ENCODE measurements around the gene PARVB.

DNA sequence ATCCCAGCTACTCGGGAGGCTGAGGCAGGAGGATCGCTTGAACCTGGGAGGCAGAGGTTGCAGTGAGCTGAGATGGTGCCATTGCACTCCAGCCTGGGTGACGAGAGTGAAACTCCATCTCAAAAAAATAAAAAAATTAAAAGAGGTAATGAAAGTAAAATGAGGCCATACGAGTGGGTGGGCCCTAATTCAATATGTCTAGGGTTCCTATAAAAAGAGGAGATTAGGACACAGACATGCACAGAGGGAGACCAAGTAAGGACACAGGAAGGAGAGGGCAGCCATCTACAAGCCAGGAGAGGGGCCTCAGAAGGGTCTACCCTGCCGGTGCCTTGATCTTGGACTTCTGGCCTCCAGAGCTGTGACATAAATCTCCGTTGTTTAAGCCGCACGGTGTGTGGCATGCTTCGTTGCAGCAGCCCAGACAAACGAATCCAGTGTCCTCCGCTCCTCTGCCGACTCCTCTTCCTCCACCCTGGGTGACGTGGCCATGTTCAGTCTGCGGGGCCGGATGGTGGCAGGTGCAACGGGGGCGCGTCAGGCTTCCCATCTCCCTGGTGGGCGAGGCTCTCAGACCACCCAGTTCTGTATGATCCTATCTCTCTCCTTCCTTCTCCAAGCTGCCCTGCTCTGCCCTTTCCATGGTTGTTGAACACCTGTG is 105.0 kb downstream of the PARVB start:
- TF ChIP-seq, protein P1, sequence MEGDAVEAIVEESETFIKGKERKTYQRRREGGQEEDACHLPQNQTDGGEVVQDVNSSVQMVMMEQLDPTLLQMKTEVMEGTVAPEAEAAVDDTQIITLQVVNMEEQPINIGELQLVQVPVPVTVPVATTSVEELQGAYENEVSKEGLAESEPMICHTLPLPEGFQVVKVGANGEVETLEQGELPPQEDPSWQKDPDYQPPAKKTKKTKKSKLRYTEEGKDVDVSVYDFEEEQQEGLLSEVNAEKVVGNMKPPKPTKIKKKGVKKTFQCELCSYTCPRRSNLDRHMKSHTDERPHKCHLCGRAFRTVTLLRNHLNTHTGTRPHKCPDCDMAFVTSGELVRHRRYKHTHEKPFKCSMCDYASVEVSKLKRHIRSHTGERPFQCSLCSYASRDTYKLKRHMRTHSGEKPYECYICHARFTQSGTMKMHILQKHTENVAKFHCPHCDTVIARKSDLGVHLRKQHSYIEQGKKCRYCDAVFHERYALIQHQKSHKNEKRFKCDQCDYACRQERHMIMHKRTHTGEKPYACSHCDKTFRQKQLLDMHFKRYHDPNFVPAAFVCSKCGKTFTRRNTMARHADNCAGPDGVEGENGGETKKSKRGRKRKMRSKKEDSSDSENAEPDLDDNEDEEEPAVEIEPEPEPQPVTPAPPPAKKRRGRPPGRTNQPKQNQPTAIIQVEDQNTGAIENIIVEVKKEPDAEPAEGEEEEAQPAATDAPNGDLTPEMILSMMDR (IDR thresholded peaks at IDR 0.05; ENCODE audit: low read depth, low read length) = no peak
- TF ChIP-seq POLR2A (IDR thresholded peaks at IDR 0.05; ENCODE audit: extremely low read depth, insufficient read length) = no peak
- TF ChIP-seq, protein P2, sequence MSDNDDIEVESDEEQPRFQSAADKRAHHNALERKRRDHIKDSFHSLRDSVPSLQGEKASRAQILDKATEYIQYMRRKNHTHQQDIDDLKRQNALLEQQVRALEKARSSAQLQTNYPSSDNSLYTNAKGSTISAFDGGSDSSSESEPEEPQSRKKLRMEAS (IDR thresholded peaks at IDR 0.05; ENCODE audit: low read depth, low read length) = no peak
- TF ChIP-seq MYC (IDR thresholded peaks at IDR 0.05; ENCODE audit: low read depth, low read length) = no peak
